Nephron (organoid): ENCODE results near the gene DGKD.
A peak's percentile ranks its signal among the peaks of the same experiment; 100 is the strongest.

Experiments used
- H3K27ac Mint-ChIP-seq, 3 experiments: 2 replicates each; pipeline ENCODE4 v1.8.0; 2020; ENCODE audit warnings: mixed read lengths in 3 of 3, mild to moderate bottlenecking in 2 of 3, moderate library complexity in 1 of 3
- H3K27me3 Mint-ChIP-seq: 2 replicates; pipeline ENCODE4 v1.8.0; 2021; ENCODE audit warnings: low read depth, mild to moderate bottlenecking, moderate library complexity, mixed read lengths
- H3K36me3 Mint-ChIP-seq: 2 replicates; pipeline ENCODE4 v1.8.0; 2020; ENCODE audit warnings: low read depth, mixed read lengths
- H3K4me1 Mint-ChIP-seq: 2 replicates; pipeline ENCODE4 v1.8.0; 2020; ENCODE audit warnings: mixed read lengths
- H3K4me3 Mint-ChIP-seq, 3 experiments: 2 replicates each; pipeline ENCODE4 v1.8.0; 2020; ENCODE audit warnings: mild to moderate bottlenecking in 3 of 3, mixed read lengths in 3 of 3, moderate library complexity in 2 of 3
- H3K9me3 Mint-ChIP-seq: 2 replicates; pipeline ENCODE4 v1.8.0; 2020; ENCODE audit warnings: mixed read lengths
- CTCF ChIP-seq, 3 experiments: fragments of 200-600 bp; sonication (generic); IDR thresholded peaks; one replicate each; pipeline ENCODE4 v1.5.0; 2021; ENCODE audit warnings: antibody characterized with exemption in 3 of 3; ENCODE audit not compliant: unreplicated experiment in 3 of 3

The DGKD gene

DNA sequence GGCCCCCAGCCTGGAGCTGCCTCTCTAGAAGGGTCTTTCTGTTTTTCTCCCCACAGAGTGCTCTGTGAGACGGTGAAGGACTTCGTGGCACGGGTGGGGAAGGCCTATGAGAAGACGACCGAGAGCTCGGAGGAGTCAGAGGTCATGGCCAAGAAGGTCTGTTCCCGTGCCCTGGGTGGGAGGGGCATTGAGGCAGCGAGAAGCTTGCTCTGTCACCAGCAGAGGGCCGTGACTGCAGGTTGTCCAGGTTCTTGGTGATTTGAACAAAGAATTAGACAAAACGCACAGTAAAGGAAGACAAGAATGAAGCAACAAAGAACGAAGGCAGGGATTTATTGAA lies 93.9 kb downstream of the DGKD start:
- peaks cover 45% of the 10 kb centered on the region for H3K36me3 Mint-ChIP-seq
- peaks cover 41% of the 10 kb centered on the region for H3K4me1 Mint-ChIP-seq
- H3K27me3 Mint-ChIP-seq: no peaks in the 10 kb centered on the region
- TF ChIP-seq CTCF (IDR thresholded peaks at IDR 0.05; ENCODE audit: unreplicated experiment in 3 of 3): no peak
- H3K4me3 Mint-ChIP-seq: no peak overlapping the region
- H3K9me3 Mint-ChIP-seq: no peaks in the 10 kb centered on the region
- no peak overlapping the region for H3K27ac Mint-ChIP-seq

DNA sequence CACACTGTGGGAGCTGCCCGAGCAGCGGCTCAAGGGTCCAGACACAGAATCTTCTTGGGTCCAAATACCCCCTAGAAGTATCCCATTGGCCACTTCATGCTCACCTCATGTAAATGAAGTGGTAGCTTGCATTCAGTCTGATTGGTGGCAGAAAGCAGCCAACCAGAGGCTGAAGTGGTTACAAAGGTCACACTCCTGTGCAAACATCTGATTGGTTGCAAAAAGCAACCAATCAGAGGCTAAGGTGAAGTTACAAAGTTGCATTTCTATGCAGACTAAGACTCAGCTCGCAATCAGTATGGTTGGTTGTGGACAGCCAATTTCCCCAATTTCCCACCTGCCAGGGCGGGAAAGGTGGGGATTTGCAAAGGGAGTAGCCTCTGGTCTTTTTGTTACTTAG lies 94.3 kb downstream of the DGKD start:
- H3K4me1 Mint-ChIP-seq: peaks cover 41% of the 10 kb centered on the region
- H3K4me3 Mint-ChIP-seq: no peak overlapping the region
- no peaks in the 10 kb centered on the region for H3K9me3 Mint-ChIP-seq
- H3K27me3 Mint-ChIP-seq: no peaks in the 10 kb centered on the region
- H3K27ac Mint-ChIP-seq: no peak overlapping the region
- TF ChIP-seq CTCF (IDR thresholded peaks at IDR 0.05; ENCODE audit: unreplicated experiment in 3 of 3): no peak
- H3K36me3 Mint-ChIP-seq: peaks cover 43% of the 10 kb centered on the region

DNA sequence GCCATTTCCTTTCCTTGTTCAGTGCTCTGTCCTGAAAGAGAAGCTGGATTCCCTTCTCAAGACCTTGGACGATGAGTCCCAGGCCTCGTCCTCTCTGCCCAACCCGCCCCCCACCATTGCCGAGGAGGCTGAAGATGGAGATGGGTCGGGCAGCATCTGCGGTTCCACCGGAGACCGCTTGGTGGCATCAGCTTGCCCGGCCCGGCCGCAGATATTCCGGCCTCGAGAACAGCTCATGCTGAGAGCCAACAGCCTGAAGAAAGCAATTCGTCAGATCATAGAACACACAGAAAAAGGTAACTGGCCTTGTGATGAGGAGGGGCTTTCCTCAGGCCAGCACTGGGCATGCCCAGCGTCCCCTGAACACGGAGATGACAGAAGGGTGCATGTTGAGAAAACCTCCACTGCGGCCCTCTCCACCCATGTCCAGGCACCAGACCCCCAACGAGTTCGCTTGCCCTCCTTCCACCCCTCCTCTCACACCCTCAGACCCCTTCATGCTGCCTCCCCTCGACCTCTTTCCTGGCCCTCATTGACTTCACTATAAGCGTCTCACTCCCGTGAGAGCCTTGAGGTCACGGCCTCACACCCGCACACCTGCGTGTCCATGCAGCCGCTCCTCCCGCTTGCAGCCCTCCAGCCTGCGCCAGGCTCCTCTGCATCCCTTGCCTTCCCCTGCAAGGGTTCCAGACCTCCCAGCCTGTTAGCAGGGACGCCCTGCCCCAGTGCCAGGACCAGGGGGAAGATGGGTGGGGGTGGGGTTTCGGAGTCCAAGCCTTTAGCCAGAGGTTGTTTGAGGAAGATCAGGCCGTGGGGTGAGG lies 95.0 kb downstream of the DGKD start:
- H3K4me3 Mint-ChIP-seq: no peak overlapping the region
- no peak overlapping the region for H3K27ac Mint-ChIP-seq
- peaks cover 34% of the 10 kb centered on the region for H3K4me1 Mint-ChIP-seq
- no peaks in the 10 kb centered on the region for H3K27me3 Mint-ChIP-seq
- H3K36me3 Mint-ChIP-seq: peaks cover 49% of the 10 kb centered on the region
- H3K9me3 Mint-ChIP-seq: no peaks in the 10 kb centered on the region
- TF ChIP-seq CTCF (IDR thresholded peaks at IDR 0.05; ENCODE audit: unreplicated experiment in 3 of 3): peak; percentile 84

DNA sequence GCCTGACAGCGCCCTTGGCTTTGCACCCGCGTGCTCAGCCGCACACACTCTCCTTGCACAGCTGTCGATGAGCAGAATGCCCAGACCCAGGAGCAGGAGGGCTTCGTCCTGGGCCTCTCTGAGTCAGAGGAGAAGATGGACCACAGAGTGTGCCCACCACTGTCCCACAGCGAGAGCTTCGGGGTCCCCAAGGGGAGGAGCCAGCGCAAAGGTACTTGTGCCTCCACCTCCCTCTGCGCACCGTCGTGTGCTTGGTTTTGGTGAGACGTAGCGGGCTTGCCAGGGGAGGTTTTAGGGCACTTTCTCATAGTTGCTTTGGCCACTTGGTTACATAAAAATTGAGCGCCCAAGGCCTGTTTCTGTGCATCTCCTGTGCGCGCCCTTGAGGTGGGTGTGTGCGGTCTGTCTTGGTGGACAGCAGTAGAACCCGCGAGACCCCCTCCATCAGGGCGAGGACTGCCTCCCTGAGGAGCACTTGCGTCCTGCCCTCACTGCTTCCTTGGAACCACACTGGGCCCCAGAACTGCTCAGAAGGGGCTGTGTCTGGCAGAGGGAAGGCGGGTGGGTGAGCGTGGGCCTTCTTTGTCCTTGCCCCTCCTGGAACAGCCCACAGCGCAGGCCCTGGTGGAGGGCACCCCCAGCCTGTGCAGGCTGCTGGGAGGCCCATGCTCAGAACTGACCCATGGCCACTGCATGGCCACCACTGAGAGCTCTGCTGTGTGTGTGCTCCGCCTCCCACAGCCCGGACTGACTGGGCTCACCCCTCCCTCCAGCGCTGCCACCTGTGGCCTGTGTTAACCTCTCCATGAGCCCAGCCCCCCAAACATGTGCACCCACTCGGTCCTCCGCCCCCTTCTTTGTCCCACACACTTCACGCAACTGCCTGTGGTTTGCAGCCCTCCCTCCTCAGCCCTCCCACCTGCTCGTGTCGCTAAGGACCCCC lies 95.9 kb downstream of the DGKD start:
- H3K4me3 Mint-ChIP-seq: no peak overlapping the region
- peaks cover 51% of the 10 kb centered on the region for H3K36me3 Mint-ChIP-seq
- H3K27ac Mint-ChIP-seq: no peak overlapping the region
- TF ChIP-seq CTCF (IDR thresholded peaks at IDR 0.05; ENCODE audit: unreplicated experiment in 3 of 3): no peak
- H3K27me3 Mint-ChIP-seq: no peaks in the 10 kb centered on the region
- H3K4me1 Mint-ChIP-seq: peaks cover 31% of the 10 kb centered on the region
- no peaks in the 10 kb centered on the region for H3K9me3 Mint-ChIP-seq

- Mint-ChIP-seq H3K4me1 (peaks cover 31% of the 10 kb centered on the region), H3K36me3 (peaks cover 53% of the 10 kb centered on the region), H3K9me3 (no peaks in the 10 kb centered on the region), H3K27me3 (no peaks in the 10 kb centered on the region), H3K4me3 (no peak overlapping the region), H3K27ac (no peak overlapping the region)
- TF ChIP-seq CTCF (IDR thresholded peaks at IDR 0.05; ENCODE audit: unreplicated experiment in 3 of 3): no peak
Measured at GRCh38 chr2:233450864-233451575, 96.7 kb downstream of the DGKD start.
